BE2C (cell line): ENCODE data around the gene NR2E1.

Experiments
- DNase-seq: peaks from one replicate; pipeline ENCODE4 v3.0.0-alpha.2; 2020
- H3K27me3 ChIP-seq: fragments of 250-450 bp; sonication (Bioruptor Pico); 2 replicates; pipeline ENCODE4 v1.5.1; 2020; ENCODE audit warnings: mild to moderate bottlenecking
- H3K36me3 ChIP-seq: fragments of 250-450 bp; sonication (Bioruptor Pico); 2 replicates; pipeline ENCODE4 v1.5.1; 2020; ENCODE audit warnings: mild to moderate bottlenecking
- H3K4me1 ChIP-seq: fragments of 250-450 bp; sonication (Bioruptor Pico); 2 replicates; pipeline ENCODE4 v1.5.1; 2020
- H3K4me3 ChIP-seq: 2 replicates; pipeline ENCODE4 v1.5.1; 2011; ENCODE audit warnings: low read depth, low read length
- H3K9me3 ChIP-seq: fragments of 250-450 bp; sonication (Bioruptor Pico); 2 replicates; pipeline ENCODE4 v1.5.1; 2020
- CTCF ChIP-seq: IDR thresholded peaks from 2 replicates; pipeline ENCODE4 v1.5.1; 2012; ENCODE audit warnings: mild to moderate bottlenecking, low read depth, low read length

NR2E1 gene

DNA sequence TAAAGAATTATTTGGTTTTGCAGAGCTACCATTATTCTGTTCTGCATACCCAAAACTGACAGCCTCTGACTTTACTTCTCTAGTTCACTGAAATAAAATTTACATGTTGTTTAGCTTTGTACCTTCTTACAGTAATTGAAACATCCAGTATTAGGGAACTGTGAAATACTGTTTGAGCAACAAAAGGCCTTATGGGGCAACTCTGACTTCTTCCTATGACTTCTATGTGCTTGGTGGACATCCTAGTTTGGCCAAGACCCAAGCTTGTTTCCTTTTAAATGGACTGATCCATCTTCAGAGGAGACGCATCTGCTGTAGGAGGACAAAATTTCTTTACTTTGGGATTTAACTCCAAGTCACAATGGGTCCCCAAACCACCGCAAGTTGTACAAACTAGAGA lies 44.7 kb downstream of the NR2E1 start:
- Histone ChIP-seq H3K9me3 (no peaks in the 10 kb centered on the region), H3K4me3 (no peak overlapping the region), H3K4me1 (no peaks in the 10 kb centered on the region), H3K27me3 (no peaks in the 10 kb centered on the region), H3K36me3 (peaks cover 23% of the 10 kb centered on the region)
- no peak for DNase-seq
- no peak for TF ChIP-seq CTCF

DNA sequence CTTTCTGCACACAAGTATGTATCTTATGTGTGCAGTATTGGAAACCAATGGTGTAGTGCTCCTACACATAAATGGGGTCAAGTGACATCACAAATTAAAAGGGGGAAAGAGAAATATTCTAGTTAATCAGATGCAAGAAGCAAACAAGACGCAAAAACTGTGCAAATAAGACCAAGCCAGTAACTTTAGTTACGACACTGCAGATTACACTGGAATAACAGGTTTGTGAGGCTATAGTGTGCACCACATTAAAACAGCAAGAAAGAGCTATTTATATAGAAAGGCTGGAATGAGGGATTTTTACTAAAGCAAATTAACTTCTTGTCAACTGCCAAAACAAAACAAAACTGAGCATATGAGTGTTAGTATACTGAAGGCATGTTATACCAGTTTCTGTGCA lies 45.8 kb downstream of the NR2E1 start:
- H3K36me3 ChIP-seq: peaks cover 23% of the 10 kb centered on the region

GRCh38 chr6:108222064-108222463 lies 56.2 kb downstream of the NR2E1 start:
- Histone ChIP-seq H3K27me3 (no peaks in the 10 kb centered on the region), H3K4me1 (no peaks in the 10 kb centered on the region), H3K4me3 (no peak overlapping the region), H3K36me3 (peaks cover 23% of the 10 kb centered on the region), H3K9me3 (no peaks in the 10 kb centered on the region)
- TF ChIP-seq CTCF: no peak
- DNase-seq: no peak

More for the DNA sequence above, 45.8 kb downstream of the NR2E1 start:
- Histone ChIP-seq H3K9me3 (no peaks in the 10 kb centered on the region), H3K27me3 (no peaks in the 10 kb centered on the region), H3K4me3 (no peak overlapping the region), H3K4me1 (no peaks in the 10 kb centered on the region)
- no peak for TF ChIP-seq CTCF
- no peak for DNase-seq

GRCh38 chr6:108222504-108222903 lies 56.7 kb downstream of the NR2E1 start:
- Histone ChIP-seq H3K36me3 (peaks cover 23% of the 10 kb centered on the region), H3K27me3 (no peaks in the 10 kb centered on the region), H3K4me1 (no peaks in the 10 kb centered on the region; the same call in 1 of the 2 replicates), H3K9me3 (no peaks in the 10 kb centered on the region), H3K4me3 (no peak overlapping the region)
- TF ChIP-seq CTCF: no peak
- no peak for DNase-seq

DNA sequence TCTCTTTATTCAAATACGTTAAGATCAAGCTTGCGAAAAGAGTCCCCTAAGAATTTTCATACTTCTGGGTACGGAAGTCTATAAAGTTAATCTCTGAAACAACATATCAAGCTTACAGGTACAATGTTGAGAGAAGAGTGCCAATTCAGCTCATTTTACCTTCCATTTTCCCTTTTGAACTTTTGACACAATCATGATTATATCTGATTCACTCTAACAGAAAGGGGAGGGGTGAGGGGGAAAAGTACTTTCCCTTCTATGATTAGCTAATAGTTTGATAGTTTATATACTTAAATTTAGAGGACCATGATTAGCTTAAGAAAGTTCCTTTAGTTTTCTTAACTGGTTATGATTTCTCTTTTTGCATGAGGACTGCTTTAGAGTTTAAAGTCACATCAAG lies 61.5 kb downstream of the NR2E1 start:
- DNase-seq: no peak
- Histone ChIP-seq H3K36me3 (no peaks in the 10 kb centered on the region), H3K4me1 (no peaks in the 10 kb centered on the region; the same call in 1 of the 2 replicates), H3K9me3 (no peaks in the 10 kb centered on the region), H3K27me3 (no peaks in the 10 kb centered on the region), H3K4me3 (no peak overlapping the region)
- TF ChIP-seq CTCF: no peak

DNA sequence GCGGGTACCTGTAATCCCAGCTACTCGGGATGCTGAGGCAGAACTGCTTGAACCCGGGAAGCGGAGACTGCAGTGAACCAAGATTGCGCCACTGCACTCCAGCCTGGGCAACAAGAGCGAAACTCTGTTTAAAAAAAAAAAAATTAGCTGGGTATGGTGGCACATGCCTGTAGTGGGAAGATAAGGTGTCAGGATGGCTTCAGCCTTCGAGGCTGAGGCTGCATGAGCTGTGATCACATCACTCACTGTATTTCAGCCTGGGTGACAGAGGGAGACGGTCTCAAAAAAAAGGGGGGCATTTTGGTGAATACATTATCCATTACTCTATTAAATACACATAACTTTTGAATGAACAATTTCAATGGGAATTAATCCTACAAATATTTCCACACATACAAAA lies 62.6 kb downstream of the NR2E1 start:
- no peak for TF ChIP-seq CTCF
- Histone ChIP-seq H3K9me3 (no peaks in the 10 kb centered on the region), H3K36me3 (no peaks in the 10 kb centered on the region), H3K27me3 (no peaks in the 10 kb centered on the region), H3K4me1 (no peaks in the 10 kb centered on the region; the same call in 1 of the 2 replicates), H3K4me3 (no peak overlapping the region)
- no peak for DNase-seq
